Ishikawa (cell line): ENCODE results near the gene TTC13.

Source experiments
- CREB1 ChIP-seq: IDR thresholded peaks from 2 replicates; pipeline ENCODE4 v1.6.1; 2012; ENCODE audit warnings: low read depth
- EGR1 ChIP-seq: IDR thresholded peaks from 2 replicates; pipeline ENCODE4 v1.6.1; 2012
- EP300 ChIP-seq: IDR thresholded peaks from 2 replicates; pipeline ENCODE4 v1.6.1; 2012; ENCODE audit warnings: borderline replicate concordance
- FOXM1 ChIP-seq: IDR thresholded peaks from 2 replicates; pipeline ENCODE4 v1.6.1; 2012; ENCODE audit warnings: low read depth, borderline replicate concordance
- MAX ChIP-seq: IDR thresholded peaks from 2 replicates; pipeline ENCODE4 v1.6.1; 2012
- NFIC ChIP-seq: IDR thresholded peaks from 2 replicates; pipeline ENCODE4 v1.6.1; 2012
- TAF1 ChIP-seq: IDR thresholded peaks from 2 replicates; pipeline ENCODE4 v1.6.1; 2012; ENCODE audit warnings: low read depth, mild to moderate bottlenecking
- YY1 ChIP-seq: IDR thresholded peaks from 2 replicates; pipeline ENCODE4 v1.6.1; 2012; ENCODE audit warnings: low read depth
- TF ChIP-seq, protein P1 (sequence below): IDR thresholded peaks from 2 replicates; pipeline ENCODE4 v1.6.1; 2012; ENCODE audit warnings: low read depth, mild to moderate bottlenecking

- TF ChIP-seq TAF1 (no peak), EGR1 (no peak), EP300 (no peak), CREB1 (no peak), YY1 (no peak), FOXM1 (no peak), MAX (no peak), NFIC (no peak)
- TF ChIP-seq, protein P1, sequence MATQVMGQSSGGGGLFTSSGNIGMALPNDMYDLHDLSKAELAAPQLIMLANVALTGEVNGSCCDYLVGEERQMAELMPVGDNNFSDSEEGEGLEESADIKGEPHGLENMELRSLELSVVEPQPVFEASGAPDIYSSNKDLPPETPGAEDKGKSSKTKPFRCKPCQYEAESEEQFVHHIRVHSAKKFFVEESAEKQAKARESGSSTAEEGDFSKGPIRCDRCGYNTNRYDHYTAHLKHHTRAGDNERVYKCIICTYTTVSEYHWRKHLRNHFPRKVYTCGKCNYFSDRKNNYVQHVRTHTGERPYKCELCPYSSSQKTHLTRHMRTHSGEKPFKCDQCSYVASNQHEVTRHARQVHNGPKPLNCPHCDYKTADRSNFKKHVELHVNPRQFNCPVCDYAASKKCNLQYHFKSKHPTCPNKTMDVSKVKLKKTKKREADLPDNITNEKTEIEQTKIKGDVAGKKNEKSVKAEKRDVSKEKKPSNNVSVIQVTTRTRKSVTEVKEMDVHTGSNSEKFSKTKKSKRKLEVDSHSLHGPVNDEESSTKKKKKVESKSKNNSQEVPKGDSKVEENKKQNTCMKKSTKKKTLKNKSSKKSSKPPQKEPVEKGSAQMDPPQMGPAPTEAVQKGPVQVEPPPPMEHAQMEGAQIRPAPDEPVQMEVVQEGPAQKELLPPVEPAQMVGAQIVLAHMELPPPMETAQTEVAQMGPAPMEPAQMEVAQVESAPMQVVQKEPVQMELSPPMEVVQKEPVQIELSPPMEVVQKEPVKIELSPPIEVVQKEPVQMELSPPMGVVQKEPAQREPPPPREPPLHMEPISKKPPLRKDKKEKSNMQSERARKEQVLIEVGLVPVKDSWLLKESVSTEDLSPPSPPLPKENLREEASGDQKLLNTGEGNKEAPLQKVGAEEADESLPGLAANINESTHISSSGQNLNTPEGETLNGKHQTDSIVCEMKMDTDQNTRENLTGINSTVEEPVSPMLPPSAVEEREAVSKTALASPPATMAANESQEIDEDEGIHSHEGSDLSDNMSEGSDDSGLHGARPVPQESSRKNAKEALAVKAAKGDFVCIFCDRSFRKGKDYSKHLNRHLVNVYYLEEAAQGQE = no peak
These were observed 81.9 kb downstream of the TTC13 start for GRCh38 chr1:230896779-230897178.
